Sigmoid colon (tissue), 4 donors: ENCODE measurements around the gene MAD1L1.

Experiments
- CTCF ChIP-seq, 4 experiments: fragments of 450-650 bp in 3 of 4; fragments of 200-600 bp in 1 of 4; IDR thresholded peaks; one replicate each; pipeline ENCODE4 v1.5.1; 2016 to 2019; ENCODE audit warnings: antibody characterized with exemption in 4 of 4, mild to moderate bottlenecking in 3 of 4, moderate library complexity in 2 of 4
- POLR2A ChIP-seq, 2 donors: fragments of 450-650 bp; IDR thresholded peaks; one replicate each; pipeline ENCODE4 v1.6.1; 2016; ENCODE audit warnings: antibody characterized with exemption in 2 of 2, mild to moderate bottlenecking in 2 of 2, moderate library complexity in 2 of 2
- POLR2AphosphoS5 ChIP-seq, 4 donors: sonication (generic); formaldehyde crosslinking; IDR thresholded peaks; one replicate each; pipeline ENCODE4 v1.6.1; 2017; ENCODE audit warnings: antibody characterized with exemption in 4 of 4

GRCh38 chr7:1856888-1857441 is 375.8 kb downstream of the MAD1L1 start:
- TF ChIP-seq POLR2AphosphoS5 (IDR thresholded peaks at IDR 0.05) (no peak), CTCF (IDR thresholded peaks at IDR 0.05) (no peak), POLR2A (IDR thresholded peaks at IDR 0.05) (no peak)
